Measurements from ENCODE around the gene RHEB.

GRCh38 chr7:151482883-151483710 lies 36.6 kb downstream of the RHEB start:
- TF ChIP-seq CTCF (IDR thresholded peaks at IDR 0.05) (no peak), EZH2phosphoT487 (IDR thresholded peaks at IDR 0.05) (no peak), EZH2 (IDR thresholded peaks at IDR 0.05) (no peak)
